ENCODE measurements around the gene SEC61A2.
"Not testable (repeated sequence)": the region's sequence is repeated elsewhere in the genome, so short reads cannot be mapped to it uniquely, and the experiment has no call there.

SEC61A2 gene

DNA sequence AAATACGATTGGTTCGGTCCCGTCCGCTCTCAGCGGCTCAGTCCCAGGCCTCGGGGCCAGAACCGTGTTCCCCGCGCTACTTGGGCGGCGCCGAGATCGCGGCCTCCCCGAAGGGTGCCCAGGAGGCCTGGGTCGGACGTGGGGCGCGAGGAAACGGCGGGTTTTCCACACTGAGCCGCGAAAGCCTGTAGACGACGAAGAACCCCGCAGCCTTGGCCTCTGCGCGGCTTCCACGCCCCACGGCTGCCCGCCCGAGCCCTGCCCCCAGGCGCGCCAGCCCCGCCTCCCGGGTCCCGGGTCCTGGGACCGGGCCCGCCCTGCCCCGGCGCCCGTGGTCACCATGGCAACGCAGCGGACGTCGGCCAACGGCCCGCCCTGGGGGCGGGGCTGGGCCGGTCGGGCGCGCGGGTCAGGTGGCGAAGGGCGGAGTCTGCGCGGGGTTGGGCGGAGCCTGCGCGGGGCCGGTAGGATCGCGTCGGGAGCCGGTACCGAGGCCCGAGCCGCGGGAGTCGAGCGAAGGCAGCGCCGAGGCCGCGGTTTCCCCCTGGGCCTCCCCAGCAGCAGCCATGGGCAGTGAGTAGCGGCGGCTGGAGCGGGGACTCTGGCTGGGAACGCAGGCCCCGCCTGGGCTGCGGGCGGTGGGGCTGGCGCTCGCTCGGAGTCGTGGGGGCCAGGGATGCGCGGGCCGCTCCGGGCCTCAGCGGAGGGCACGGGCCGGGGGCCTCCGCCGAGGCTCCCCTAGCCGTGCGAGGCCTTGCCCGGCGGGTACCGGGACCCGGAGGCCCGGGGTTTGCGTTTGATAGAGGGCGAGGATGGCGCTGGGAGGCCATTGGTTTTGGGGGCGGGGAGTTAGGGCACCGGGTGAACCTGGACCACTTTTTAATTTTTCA lies at the start of gene SEC61A2:
SEC61A2 (plus strand) TSS at position 456 of the 890 bp plus-strand sequence; CDS start at position 567, 111 bp downstream.
- in situ Hi-C loops (cut with MboI; ENCODE audit: low sequenced_read_pairs) = no loop called here

DNA sequence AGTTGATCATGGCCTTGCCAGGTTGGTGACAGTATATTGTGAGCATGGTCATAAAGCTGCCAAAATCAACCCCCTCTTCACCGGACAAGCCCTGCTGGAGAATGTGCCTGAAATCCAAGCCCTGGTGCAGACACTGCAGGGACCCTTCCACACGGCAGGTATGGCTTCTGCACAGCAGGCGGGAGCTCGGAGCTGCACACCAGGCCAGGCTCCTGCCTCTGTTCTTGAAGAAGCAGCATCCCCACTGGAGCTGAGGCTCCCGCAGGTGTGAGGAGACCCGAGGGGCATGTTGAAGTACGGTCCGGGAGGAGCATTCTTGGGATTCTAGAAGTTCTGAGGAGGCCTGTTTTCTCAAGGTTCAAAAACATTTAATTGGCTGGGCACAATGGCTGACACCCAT lies 48.0 kb upstream of the SEC61A2 start:
- in situ Hi-C loops (cut with MboI; ENCODE audit: low sequenced_read_pairs) = no loop called here

DNA sequence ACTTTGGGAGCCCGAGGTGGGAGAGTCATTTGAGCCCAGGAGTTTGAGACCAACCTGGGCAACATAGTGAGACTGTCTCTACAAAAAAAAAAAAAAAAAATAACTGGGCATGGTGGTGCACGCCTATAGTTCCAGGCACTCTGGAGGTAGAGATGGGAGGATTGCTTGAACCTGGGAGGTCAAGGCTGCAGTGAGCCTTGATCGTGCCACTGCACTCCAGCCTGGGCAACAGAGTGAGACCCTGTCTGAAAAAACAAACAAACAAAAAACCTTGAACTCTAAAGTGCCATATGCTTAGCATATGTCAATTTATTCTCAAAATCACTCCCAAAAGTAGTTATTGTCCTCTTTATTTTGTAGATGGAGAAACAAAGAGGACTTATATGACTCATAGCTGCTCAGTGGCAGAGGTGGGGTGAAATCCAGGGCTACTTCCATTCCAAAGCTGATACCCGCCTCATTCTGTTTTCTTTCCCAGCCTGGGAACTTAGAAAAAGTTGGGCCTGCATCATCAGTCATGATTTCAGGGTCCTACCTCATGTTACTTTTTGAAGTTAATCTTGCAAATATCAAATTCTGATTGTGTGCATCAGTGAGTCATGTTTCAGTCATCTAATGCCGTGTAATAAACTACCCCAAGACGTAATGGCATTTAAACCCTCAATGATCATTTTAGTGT lies 47.5 kb upstream of the SEC61A2 start:
- in situ Hi-C loops (cut with MboI; ENCODE audit: low sequenced_read_pairs) = no loop called here

DNA sequence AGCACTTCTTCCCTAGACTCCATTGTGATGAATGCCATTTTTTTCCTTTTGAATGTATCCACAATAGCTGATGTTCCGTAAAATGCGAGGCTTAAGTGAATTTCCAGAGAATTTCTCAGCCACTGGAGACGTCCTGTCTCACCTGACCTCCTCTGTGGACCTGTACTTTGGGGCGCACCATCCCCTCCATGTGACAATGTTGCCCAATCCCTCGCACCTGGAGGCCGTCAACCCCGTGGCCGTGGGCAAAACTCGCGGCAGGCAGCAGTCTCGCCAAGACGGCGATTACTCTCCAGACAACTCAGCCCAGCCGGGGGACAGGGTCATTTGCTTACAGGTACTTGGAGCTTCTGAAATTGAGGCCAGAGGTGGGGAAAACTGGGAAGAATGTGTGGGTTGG lies 40.6 kb upstream of the SEC61A2 start:
- in situ Hi-C loops (cut with MboI; ENCODE audit: low sequenced_read_pairs) = no loop called here

DNA sequence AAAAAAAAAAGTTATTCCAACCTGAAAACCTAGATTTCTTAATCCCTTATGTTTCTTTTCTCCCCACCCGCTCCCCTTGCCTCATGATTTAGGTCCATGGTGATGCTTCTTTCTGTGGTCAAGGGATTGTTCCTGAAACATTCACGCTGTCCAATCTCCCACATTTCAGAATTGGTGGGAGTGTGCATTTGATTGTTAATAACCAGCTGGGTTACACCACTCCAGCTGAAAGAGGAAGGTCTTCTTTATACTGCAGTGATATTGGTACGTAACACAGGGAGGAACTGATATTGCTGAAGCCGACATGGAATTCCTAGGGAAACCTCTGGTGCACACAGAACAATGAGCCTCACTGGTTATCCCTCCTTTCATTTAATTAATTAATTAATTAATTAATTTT lies 38.1 kb upstream of the SEC61A2 start:
- in situ Hi-C loops (cut with MboI; ENCODE audit: low sequenced_read_pairs) = no loop called here

DNA sequence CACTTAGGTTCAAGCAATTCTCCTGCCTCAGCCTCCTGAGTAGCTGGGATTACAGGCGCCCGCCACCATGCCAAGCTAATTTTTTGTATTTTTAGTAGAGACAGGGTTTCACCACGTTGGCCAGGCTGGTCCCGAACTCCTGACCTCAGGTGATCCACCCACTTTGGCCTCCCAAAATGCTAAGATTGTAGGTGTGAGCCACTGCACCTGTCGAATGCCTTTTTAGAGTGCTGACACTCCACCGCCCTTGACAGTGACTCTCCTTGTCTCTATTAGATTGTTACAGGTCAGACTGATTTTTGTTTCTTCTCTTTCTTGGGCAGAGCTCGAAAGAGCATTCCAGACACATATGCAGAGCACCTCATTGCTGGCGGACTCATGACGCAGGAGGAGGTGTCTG lies 32.1 kb upstream of the SEC61A2 start:
- in situ Hi-C loops (cut with MboI; ENCODE audit: low sequenced_read_pairs) = not testable (repeated sequence)

DNA sequence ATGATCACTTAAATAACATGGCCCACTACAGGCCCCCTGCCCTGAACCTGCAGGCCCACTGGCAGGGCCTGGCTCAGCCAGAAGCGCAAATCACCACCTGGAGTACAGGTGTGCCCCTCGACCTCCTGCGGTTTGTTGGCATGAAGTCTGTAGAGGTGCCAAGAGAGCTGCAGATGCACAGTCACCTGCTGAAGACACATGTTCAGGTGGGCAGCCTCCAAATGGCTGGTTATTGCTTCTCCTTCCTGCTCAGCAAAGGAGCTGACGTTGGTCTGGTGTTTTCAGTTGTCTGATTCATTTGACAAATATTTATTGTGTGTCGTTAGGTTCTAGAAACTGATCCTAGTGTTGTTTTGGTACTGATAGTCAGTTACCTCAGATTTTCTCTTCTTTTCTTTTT lies 31.7 kb upstream of the SEC61A2 start:
- in situ Hi-C loops (cut with MboI; ENCODE audit: low sequenced_read_pairs) = no loop called here

DNA sequence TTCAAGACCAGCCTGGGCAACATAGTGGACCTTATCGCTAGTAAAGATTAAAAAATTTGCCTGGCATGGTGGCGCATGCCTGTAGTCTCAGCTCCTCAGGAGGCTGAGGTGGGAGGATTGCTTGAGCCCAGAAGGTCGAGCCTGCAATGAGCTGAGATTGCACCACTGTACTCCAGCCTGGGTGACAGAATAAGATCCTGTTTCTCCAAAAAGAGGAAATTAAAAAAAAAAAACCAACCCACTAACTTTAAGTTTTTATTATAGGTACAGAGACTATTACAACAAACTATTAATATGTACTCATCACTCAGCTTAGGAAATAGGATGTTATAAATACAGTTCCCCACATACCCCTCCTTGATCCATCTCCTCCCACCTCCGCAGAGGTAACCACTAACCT lies 30.5 kb upstream of the SEC61A2 start:
- in situ Hi-C loops (cut with MboI; ENCODE audit: low sequenced_read_pairs) = no loop called here

DNA sequence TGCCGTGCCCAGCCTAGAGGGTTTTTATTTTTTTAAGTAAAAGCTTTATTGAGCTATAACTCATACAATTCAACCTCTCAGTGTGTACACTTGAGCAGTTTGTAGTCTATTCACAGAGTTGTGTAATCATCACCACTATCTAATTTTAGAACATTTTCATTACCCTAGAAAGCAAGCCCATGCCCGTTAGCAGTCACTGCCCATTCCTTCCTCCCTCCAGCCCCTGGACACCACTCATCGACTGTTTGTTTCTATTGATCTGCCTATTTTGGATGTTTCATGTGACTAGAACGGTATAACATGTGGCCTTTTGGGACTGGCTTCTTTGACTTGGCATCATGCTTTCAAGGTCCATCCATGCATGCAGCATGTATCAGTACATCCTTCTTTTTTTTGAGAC lies 25.7 kb upstream of the SEC61A2 start:
- in situ Hi-C loops (cut with MboI; ENCODE audit: low sequenced_read_pairs) = no loop called here

DNA sequence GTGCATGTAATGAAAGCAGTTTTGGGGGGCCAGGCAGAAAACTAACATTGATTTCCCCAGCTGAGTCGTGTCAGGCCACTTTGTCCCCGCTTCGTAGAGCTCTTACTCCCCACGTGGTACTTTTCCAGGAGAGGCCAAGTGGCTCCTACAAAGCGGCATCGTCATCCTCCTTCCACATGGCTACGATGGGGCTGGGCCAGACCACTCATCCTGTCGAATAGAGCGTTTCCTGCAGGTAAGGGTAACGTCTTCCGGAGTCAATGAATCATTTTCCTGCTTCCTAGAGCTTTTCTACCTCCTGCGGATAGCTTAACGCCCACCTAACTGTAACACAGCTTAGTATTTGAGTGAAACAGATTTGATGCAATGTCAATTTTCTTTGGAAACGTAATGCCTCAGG lies 21.7 kb upstream of the SEC61A2 start:
- in situ Hi-C loops (cut with MboI; ENCODE audit: low sequenced_read_pairs) = no loop called here

DNA sequence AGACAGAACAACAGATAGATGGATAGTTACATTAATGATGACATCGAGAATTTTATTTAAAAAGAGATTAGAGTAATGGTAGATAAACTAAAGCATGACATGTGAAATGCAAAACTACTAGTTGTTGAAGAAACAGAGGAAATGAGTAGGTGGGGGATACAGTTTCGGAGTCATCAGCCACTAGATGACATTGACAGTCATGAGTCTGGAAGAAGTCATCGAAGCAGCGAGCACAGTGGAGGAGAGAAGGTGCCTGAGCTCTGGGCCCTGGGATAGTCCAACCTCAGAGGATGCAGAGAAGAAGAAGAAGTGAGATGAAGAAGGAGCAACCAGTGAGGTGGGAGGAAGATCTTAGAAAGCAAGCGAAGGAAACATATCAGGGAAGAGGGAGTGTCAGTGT lies 20.2 kb upstream of the SEC61A2 start:
- in situ Hi-C loops (cut with MboI; ENCODE audit: low sequenced_read_pairs) = no loop called here

DNA sequence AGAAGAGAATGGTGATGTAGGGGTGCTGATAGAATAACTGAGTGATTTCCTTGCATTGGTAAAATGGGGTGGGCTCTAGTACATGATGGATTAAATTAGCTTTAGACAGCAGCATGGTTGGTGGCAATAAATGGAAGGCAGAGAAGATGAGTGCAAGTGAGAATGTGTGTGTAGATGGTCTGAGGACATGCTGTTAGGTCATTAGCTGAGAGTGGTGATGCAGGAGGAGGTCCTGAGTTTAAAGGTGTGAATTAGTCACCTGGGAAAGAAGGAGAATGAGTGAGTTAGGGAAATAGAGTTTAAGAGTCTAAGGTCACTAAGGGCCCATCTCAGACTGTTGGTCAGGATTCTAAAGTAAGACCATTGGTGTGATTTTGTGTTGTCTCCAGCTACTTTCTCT lies 17.9 kb upstream of the SEC61A2 start:
- in situ Hi-C loops (cut with MboI; ENCODE audit: low sequenced_read_pairs) = no loop called here

DNA sequence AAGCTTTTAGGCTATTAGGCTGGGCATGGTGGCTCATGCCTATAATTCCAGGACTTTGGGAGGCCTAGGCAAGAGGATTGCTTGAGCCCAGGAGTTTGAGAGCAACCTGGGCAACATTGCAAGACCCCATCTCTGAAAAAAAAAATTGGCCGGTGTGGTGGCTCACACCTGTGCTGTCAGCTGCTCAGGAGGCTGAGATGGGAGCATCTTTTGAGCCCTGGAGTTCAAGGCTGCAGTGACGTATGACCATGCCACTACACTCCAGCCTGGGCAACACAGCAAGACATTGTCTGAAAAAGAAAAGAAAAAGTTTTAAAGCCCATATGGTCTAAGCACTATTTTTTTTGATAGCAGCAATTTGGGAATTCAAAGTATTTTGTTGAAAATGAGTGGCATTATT lies 15.8 kb upstream of the SEC61A2 start:
- in situ Hi-C loops (cut with MboI; ENCODE audit: low sequenced_read_pairs) = no loop called here

DNA sequence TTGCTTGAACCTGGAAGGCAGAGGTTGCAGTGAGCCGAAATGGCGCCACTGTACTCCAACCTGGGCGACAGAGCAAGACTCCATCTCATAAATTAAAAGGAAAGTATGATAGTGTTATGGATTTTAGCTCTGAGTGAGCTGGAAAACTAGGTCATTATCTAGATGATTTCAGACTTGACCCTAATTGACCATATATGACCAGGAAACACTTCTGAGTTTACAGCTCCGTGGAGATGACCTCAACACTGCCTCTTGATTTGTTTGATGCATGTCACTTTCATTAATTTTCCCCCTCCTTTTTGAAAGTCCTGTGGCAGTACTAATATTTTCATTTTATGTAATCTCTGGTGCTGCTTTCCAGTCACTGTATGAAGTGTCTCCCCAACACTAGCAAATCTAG lies 7.8 kb upstream of the SEC61A2 start:
- in situ Hi-C loops (cut with MboI; ENCODE audit: low sequenced_read_pairs) = no loop called here

DNA sequence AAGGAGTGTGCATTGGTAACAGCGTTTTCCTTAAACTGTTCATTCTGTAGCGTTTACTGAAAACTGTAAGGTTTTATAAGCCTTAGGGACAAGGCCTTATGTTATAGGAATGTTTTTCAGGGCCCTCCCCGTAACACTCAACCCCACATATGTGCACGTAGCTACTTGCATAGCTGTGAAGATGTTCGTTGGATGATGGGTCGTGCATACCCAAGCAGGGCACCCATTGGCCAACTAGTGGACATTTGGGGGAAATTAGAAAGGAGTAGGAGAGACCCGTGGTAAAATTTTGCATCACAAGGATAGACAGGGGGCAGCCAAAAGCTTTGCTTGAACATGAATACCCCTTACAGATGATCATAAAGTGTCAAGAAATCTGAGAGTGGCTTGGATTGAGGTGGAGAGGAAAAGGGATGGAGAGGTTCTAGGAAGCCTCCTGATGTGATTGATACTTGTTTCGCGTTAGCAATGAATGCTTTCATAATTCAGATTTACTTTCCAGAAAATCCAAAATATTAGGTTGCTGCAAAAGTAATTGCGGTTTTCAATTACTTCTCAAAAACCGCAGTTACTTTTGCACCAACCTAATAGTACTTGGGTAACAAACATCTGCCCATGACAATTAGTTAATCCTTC lies 878 bp downstream of the SEC61A2 start:
- in situ Hi-C loops (cut with MboI; ENCODE audit: low sequenced_read_pairs) = no loop called here

DNA sequence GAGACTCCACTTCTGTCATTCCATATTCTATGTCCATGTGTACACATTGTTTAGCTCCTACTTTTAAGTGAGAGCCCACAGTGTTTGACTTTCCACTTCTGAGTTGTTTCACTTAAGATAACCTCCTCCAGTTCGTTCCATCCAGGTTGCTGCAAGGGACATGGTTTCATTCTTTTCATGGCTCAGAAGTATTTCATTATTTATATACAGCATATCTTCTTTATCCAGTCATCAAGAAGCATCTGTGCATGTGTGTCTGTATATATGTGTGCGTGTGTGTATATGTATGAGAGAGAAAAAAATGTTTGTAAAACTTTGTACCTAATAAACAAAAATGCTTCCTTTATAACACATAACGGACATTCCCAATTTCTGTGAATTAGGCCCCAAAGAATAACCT lies 6.2 kb downstream of the SEC61A2 start:
- in situ Hi-C loops (cut with MboI; ENCODE audit: low sequenced_read_pairs) = no loop called here

DNA sequence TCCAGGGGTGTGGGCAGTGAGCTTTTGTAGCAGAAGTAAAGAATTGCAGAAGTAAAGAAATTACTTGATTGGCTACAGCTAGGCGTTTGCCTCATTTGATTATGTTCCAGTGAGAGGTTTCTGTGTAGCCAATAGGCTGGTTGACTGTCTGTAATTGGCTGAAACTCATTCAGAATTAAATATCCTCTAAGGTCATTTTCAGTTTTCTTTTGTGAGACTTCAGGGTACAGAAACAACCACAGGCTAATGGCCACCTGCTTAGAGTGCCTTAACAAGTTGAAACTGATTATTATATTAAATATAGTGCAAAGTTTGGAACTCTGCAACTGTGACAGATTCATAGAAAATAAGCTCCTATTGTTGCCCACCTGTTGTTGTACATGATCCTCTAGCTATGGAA lies 10.6 kb downstream of the SEC61A2 start:
- in situ Hi-C loops (cut with MboI; ENCODE audit: low sequenced_read_pairs) = no loop called here

DNA sequence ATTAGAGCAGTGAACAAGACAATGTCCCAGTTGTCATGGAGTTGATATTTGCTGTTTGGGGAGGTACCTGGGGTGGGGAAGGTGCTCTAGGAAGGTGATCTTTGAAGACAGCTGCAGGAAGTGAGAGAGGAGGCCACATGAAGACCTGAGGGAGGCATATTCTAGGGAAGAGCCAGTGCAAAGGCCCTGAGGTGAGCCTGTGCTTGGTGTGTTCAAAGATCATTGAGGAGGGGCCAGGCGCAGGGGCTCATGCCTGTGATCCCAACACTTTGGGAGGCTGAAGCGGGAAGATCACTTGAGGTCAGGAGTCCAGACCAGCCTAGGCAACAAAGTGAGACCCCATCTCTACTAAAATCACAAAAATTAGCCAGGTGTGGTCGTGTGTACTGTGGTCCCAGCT lies 15.1 kb downstream of the SEC61A2 start:
- in situ Hi-C loops (cut with MboI; ENCODE audit: low sequenced_read_pairs) = no loop called here

DNA sequence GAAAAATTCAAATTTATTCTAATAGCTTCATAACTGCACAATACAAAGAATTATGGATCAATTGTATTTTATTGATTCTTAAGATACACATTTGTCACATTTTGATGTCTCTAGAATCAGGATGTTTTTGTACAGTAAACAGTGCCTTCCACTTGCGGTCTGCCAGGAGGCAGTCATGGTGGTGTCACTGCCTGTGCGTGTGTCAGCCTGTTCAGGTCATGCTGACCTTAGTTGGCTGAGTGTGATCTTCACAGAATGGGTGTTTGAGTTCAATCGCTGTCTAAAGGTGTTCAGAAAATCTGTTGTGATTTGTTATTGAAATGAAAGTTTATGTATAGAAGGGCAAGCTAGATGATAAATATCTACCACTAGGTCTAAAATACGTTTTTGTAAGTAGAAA lies 20.7 kb downstream of the SEC61A2 start:
- in situ Hi-C loops (cut with MboI; ENCODE audit: low sequenced_read_pairs) = no loop called here

DNA sequence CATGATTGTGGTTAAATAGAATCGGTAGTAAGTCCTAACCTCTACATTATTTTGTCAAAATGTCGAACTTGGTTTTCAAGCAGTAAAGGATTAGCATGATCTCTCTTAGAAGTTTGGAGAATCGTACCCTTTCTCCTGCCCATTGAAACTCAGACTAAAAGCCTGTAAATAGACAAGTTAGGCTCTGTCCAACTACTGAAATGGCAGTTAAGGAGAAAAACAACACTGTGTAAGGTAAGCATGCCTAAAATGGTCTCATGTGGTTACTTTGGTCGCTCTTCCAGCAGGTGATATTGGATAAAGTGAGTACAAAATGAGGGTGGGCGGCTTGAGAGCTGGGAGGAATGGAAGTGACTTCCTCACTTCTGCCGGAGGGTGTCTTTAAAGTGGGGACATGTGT lies 25.0 kb downstream of the SEC61A2 start:
- in situ Hi-C loops (cut with MboI; ENCODE audit: low sequenced_read_pairs) = no loop called here

DNA sequence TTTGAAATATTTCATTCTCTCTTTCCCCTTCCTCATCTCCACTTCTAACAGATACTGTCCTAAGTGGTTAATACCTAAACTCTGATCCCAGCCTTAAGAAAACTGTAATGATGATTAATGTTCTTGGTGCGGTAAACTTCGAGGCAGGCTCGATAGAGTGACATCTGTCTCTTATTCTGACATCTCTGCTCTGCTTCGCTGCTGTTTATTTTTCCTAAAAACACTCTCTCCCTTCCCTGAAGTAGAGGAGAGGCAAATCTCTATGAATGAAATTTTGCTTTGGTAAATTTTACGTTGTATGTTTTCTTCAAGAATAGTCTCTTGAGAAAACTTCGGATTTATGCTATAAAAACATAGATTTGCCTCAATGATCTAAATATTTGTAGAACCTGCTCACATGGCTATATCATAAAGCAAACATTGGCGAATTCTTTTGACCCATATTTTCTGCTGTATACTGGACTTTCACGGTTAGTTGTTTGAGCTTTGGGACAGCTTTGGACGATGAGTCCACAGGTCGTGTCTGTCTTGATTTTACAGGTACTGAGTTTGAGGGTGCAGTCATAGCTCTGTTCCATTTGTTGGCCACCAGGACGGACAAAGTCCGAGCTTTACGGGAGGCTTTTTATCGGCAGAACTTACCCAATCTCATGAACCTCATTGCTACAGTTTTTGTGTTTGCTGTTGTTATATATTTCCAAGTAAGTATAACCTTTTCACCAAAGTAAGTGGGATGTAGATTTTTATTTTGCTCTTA lies 27.1 kb downstream of the SEC61A2 start:
- in situ Hi-C loops (cut with MboI; ENCODE audit: low sequenced_read_pairs) = no loop called here
